Measurements from ENCODE around the gene KRT82. TPM values are rescaled to one million over a fixed set of nuclear protein-coding genes. Genes with fewer than 3 reads are reported as not detected.

The KRT82 gene
- total RNA-seq, 4 donors from 2014 or later, result not detected

DNA sequence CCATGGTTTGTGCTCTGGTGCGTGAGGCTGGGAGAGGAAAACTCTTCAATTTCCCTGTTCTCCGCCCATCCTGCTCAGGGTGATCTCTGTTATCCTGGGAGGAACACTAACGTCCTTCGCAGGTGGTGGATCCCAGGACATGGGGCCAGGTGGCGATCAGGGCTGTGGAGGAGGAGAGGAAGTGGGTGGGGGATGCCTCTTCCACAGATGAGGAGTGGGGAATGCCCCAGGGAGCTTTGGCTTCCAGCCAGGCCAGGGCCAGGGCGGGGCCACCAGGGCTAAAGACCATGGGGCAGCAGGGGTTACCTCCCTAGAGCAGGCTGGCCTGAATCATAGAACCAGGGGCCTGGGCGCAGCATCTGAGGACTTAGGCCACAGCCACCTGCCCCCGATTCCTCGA is 31.4 kb upstream of the KRT82 start:
- DNase-seq, result no peak
- Histone ChIP-seq H3K4me1 (peaks cover 0 to 15% (median 0%) of the 10 kb centered on the region in 4 donors), H3K36me3 (no peaks in the 10 kb centered on the region), H3K9me3 (no peaks in the 10 kb centered on the region), H3K27ac (no peak overlapping the region), H3K27me3 (no peaks in the 10 kb centered on the region), H3K4me3 (no peak overlapping the region)
- TF ChIP-seq, protein P1, sequence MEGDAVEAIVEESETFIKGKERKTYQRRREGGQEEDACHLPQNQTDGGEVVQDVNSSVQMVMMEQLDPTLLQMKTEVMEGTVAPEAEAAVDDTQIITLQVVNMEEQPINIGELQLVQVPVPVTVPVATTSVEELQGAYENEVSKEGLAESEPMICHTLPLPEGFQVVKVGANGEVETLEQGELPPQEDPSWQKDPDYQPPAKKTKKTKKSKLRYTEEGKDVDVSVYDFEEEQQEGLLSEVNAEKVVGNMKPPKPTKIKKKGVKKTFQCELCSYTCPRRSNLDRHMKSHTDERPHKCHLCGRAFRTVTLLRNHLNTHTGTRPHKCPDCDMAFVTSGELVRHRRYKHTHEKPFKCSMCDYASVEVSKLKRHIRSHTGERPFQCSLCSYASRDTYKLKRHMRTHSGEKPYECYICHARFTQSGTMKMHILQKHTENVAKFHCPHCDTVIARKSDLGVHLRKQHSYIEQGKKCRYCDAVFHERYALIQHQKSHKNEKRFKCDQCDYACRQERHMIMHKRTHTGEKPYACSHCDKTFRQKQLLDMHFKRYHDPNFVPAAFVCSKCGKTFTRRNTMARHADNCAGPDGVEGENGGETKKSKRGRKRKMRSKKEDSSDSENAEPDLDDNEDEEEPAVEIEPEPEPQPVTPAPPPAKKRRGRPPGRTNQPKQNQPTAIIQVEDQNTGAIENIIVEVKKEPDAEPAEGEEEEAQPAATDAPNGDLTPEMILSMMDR (IDR thresholded peaks at IDR 0.05), result no peak
- no peak for TF ChIP-seq POLR2A (IDR thresholded peaks at IDR 0.05)

DNA sequence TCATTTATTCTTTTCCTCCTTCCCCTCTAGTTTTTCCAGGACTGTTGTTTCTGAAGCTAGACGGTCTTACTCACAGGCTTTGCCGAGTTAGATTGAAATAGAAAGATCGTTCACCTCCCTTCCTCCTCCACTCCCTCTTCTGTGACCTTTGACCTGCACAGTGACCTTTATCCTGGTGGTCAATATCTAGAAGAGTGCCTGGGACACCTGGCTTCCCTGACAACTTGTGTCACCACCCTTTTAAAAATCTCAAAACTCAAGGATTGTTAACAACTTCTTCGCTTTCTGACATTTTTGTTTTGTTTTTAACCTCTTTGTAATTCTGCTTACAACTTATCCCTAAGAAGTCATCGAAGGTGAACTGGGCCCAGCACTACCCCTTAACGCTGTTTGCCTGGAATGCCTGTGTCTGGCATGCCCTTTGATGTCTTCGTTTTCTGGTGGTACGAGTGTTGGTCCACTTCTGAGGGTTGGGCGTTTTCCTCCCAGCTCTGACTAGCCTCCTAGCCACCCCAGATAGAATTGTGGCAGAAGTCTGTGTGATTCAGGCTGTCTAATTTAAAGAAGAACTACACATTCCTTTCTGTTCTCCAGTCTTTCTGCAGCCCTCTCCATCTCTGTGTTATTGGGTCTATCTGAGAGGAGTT is 30.8 kb upstream of the KRT82 start:
- TF ChIP-seq, protein P1 (IDR thresholded peaks at IDR 0.05), result no peak
- no peak for TF ChIP-seq POLR2A (IDR thresholded peaks at IDR 0.05)
- Histone ChIP-seq H3K9me3 (no peaks in the 10 kb centered on the region), H3K4me3 (no peak overlapping the region), H3K4me1 (peaks cover 0 to 15% (median 0%) of the 10 kb centered on the region in 4 donors), H3K36me3 (no peaks in the 10 kb centered on the region), H3K27ac (peak overlapping the region in 1 of 4 donors; percentile 38), H3K27me3 (no peaks in the 10 kb centered on the region)
- no peak for DNase-seq

GRCh38 chr12:52436000-52436827 is 30.1 kb upstream of the KRT82 start:
- Histone ChIP-seq H3K4me3 (no peak overlapping the region), H3K27ac (peak overlapping the region in 1 of 4 donors; percentile 38), H3K36me3 (no peaks in the 10 kb centered on the region), H3K27me3 (no peaks in the 10 kb centered on the region), H3K4me1 (peaks cover 0 to 9% (median 0%) of the 10 kb centered on the region in 4 donors), H3K9me3 (no peaks in the 10 kb centered on the region)
- DNase-seq, result no peak
- TF ChIP-seq, protein P1 (IDR thresholded peaks at IDR 0.05), result no peak
- no peak for TF ChIP-seq POLR2A (IDR thresholded peaks at IDR 0.05)

GRCh38 chr12:52435659-52435999 is 29.5 kb upstream of the KRT82 start:
- DNase-seq, result no peak
- TF ChIP-seq, protein P1 (IDR thresholded peaks at IDR 0.05), result no peak
- no peak for TF ChIP-seq POLR2A (IDR thresholded peaks at IDR 0.05)
- Histone ChIP-seq H3K27me3 (no peaks in the 10 kb centered on the region), H3K27ac (no peak overlapping the region), H3K4me1 (peaks cover 0 to 9% (median 0%) of the 10 kb centered on the region in 4 donors), H3K36me3 (no peaks in the 10 kb centered on the region), H3K4me3 (no peak overlapping the region), H3K9me3 (no peaks in the 10 kb centered on the region)

DNA sequence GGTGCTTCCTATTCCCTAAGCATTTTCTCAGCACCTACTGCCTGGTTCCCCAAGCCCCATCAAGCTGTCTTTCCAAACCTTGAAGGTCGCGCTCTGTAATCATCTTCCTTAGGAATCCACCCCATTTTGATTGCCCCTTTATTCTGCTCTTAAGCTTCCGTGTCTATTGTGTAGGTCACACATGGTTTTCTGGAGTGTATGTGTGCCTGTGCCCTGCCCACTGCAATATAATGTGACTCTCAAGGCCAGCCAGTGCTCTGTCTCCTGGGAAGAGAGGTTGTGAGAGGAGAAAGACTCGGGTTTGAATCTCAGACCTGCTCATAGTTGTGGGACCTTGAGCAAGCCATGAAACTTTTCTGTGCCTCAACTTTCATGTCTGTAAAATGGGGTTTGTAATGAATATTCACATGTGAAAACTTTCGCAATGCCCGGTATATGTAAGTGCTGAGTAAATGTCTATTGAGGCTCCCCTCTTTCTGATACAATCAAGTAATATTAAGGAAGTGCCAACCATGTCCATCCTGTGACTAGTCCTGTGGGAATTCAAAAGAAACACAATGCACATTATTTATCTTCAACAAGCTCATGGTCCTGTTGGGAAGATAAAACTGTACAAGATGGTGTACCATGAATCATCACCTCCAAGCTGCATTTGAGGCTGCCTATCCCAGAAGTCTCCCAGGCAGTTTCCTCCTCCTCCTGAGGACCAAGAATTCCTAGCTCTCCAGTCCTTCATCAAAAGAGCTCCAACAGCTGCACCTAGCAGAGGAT is 28.8 kb upstream of the KRT82 start:
- H3K27me3 ChIP-seq, result no peaks in the 10 kb centered on the region
- TF ChIP-seq, protein P1 (IDR thresholded peaks at IDR 0.05), result no peak
- TF ChIP-seq POLR2A (IDR thresholded peaks at IDR 0.05), result no peak
- H3K9me3 ChIP-seq, result no peaks in the 10 kb centered on the region
- peaks cover 0 to 9% (median 0%) of the 10 kb centered on the region in 4 donors for H3K4me1 ChIP-seq
- no peak overlapping the region for H3K4me3 ChIP-seq
- no peak overlapping the region for H3K27ac ChIP-seq
- no peaks in the 10 kb centered on the region for H3K36me3 ChIP-seq
- no peak for DNase-seq
